ENCODE results near the gene IFI27L1. TPM values are rescaled to one million over a fixed set of nuclear protein-coding genes. Genes with fewer than 3 reads are reported as not detected.

IFI27L1 gene
- total RNA-seq, 2 donors from 2014 or later, result 11.1 to 138 TPM

DNA sequence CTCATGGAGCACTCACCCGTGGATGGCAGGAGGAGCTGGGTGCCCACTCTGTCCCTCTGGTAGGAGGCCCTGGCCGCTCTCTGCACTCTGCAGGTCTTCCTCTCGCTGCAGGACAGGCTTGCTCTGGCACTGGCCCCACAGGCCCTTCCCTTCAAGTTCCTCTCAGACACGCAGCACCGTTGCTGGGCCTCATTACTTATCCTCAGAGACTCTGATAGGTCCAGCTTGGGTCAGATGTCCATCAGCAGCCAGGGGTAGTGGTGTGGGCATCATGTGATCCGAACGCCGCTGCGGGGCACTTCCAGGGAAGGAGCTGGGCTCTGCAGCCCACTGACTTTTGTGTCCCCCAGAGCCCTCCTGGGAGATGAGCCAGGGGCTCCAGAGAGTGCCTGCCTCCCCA is 43.2 kb upstream of the IFI27L1 start:
- WGBS, result 99% methylated on average over 9 of the region's 9 CpGs
- Histone ChIP-seq H3K4me3 (no peak overlapping the region), H3K27ac (no peak overlapping the region), H3K9me3 (no peaks in the 10 kb centered on the region), H3K4me1 (replicated peaks) (no peaks in the 10 kb centered on the region), H3K27me3 (replicated peaks; ENCODE audit: insufficient read depth) (no peaks in the 10 kb centered on the region), H3K36me3 (no peaks in the 10 kb centered on the region)
- no peak for TF ChIP-seq POLR2A (IDR thresholded peaks at IDR 0.05)
- TF ChIP-seq POLR2AphosphoS5 (IDR thresholded peaks at IDR 0.05), result no peak
- TF ChIP-seq, protein P1, sequence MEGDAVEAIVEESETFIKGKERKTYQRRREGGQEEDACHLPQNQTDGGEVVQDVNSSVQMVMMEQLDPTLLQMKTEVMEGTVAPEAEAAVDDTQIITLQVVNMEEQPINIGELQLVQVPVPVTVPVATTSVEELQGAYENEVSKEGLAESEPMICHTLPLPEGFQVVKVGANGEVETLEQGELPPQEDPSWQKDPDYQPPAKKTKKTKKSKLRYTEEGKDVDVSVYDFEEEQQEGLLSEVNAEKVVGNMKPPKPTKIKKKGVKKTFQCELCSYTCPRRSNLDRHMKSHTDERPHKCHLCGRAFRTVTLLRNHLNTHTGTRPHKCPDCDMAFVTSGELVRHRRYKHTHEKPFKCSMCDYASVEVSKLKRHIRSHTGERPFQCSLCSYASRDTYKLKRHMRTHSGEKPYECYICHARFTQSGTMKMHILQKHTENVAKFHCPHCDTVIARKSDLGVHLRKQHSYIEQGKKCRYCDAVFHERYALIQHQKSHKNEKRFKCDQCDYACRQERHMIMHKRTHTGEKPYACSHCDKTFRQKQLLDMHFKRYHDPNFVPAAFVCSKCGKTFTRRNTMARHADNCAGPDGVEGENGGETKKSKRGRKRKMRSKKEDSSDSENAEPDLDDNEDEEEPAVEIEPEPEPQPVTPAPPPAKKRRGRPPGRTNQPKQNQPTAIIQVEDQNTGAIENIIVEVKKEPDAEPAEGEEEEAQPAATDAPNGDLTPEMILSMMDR (IDR thresholded peaks at IDR 0.05), result no peak
- DNase-seq (ENCODE audit: low spot score), result no peak
- intact Hi-C loops (cut with DNase I), result loop anchor here (2.0 kb wide), 1 partner anchor 99 kb away; no protein-coding TSS in a partner anchor

DNA sequence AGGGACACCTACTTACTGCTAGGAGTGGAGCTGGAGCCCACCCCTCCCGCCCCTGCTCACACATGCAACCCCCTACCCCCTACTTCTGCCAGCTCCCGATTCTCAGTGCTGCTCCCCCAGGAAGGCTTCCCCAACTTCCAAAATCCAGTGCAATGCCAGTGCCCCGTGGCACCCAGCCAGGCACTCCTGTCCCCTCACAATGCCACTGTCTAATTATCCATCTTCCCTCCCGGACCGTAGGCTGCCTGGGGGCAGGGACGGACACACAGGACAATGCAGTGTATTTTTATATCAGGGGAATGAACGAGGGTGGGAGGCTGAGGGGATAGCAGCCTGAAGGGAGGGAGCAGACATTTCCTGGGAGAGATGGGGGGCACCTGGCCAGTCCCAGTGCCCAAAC is 42.6 kb upstream of the IFI27L1 start:
- H3K4me1 ChIP-seq (replicated peaks), result no peaks in the 10 kb centered on the region
- 81% methylated on average over 7 of the region's 7 CpGs for WGBS
- H3K4me3 ChIP-seq, result no peak overlapping the region
- intact Hi-C loops (cut with DNase I), result no loop called here
- no peaks in the 10 kb centered on the region for H3K36me3 ChIP-seq
- no peak overlapping the region for H3K27ac ChIP-seq
- H3K27me3 ChIP-seq (replicated peaks; ENCODE audit: insufficient read depth), result no peaks in the 10 kb centered on the region
- DNase-seq (ENCODE audit: low spot score), result no peak
- H3K9me3 ChIP-seq, result no peaks in the 10 kb centered on the region
- TF ChIP-seq POLR2A (IDR thresholded peaks at IDR 0.05), result no peak
- TF ChIP-seq, protein P1 (IDR thresholded peaks at IDR 0.05), result no peak
- no peak for TF ChIP-seq POLR2AphosphoS5 (IDR thresholded peaks at IDR 0.05)

- no peak for DNase-seq (ENCODE audit: low spot score)
- no peak overlapping the region for H3K27ac ChIP-seq
- H3K27me3 ChIP-seq (replicated peaks; ENCODE audit: insufficient read depth), result no peaks in the 10 kb centered on the region
- H3K4me3 ChIP-seq, result no peak overlapping the region
- intact Hi-C loops (cut with DNase I), result no loop called here
- H3K4me1 ChIP-seq (replicated peaks), result no peaks in the 10 kb centered on the region
- TF ChIP-seq, protein P1 (IDR thresholded peaks at IDR 0.05), result no peak
- TF ChIP-seq POLR2A (IDR thresholded peaks at IDR 0.05) (no peak), POLR2AphosphoS5 (IDR thresholded peaks at IDR 0.05) (no peak)
- H3K9me3 ChIP-seq, result no peaks in the 10 kb centered on the region
- no peaks in the 10 kb centered on the region for H3K36me3 ChIP-seq
- WGBS, result 94% methylated on average over 11 of the region's 11 CpGs
Observed at GRCh38 chr14:94038921-94039629, 42.0 kb upstream of the IFI27L1 start.

DNA sequence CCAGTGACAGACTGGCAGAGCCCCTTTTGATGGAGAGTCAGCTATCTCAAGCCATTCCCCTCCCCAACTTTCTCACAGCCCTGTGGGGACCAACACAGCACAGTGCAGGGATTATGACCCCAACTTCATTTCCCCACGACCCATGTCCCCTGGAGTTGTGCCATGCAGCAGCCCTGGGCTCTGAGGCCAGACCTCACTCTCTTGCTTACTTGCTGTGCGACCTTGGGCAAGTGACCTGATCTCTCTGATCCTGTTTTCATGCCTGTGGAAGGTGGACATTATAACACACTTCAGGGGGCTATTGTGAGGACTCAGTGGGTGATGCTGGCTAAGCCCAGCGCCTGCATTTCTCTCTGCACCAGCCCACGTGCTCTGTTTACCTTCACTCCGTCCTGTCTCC is 40.9 kb upstream of the IFI27L1 start:
- intact Hi-C loops (cut with DNase I), result no loop called here
- Histone ChIP-seq H3K36me3 (no peaks in the 10 kb centered on the region), H3K27ac (no peak overlapping the region), H3K9me3 (no peaks in the 10 kb centered on the region), H3K27me3 (replicated peaks; ENCODE audit: insufficient read depth) (no peaks in the 10 kb centered on the region), H3K4me1 (replicated peaks) (no peaks in the 10 kb centered on the region), H3K4me3 (no peak overlapping the region)
- no peak for DNase-seq (ENCODE audit: low spot score)
- TF ChIP-seq, protein P1 (IDR thresholded peaks at IDR 0.05), result no peak
- TF ChIP-seq POLR2AphosphoS5 (IDR thresholded peaks at IDR 0.05), result no peak
- TF ChIP-seq POLR2A (IDR thresholded peaks at IDR 0.05), result no peak
- 86% methylated on average over 5 of the region's 5 CpGs for WGBS

DNA sequence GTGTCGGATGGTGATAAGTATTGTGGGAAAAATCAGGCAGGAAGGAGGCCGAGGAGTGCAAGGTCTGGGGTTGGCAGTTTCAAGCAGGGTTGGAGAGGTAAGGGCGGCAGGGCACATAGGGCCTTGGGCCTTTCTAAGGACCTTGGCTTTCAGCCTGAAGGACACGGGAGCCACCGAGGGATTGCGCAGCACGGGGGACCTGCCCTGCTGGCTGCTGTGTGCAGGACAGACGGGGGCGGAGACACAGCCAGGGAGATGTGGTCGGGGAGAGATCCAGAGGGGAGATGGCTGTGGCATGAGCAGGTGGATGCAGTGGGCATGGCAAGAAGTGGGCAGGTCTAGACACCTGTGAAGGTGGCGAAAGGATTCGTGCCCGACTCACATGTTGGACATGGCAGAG is 40.3 kb upstream of the IFI27L1 start:
- intact Hi-C loops (cut with DNase I), result no loop called here
- H3K9me3 ChIP-seq, result no peaks in the 10 kb centered on the region
- no peaks in the 10 kb centered on the region for H3K4me1 ChIP-seq (replicated peaks)
- H3K36me3 ChIP-seq, result no peaks in the 10 kb centered on the region
- no peaks in the 10 kb centered on the region for H3K27me3 ChIP-seq (replicated peaks; ENCODE audit: insufficient read depth)
- no peak for DNase-seq (ENCODE audit: low spot score)
- no peak for TF ChIP-seq POLR2AphosphoS5 (IDR thresholded peaks at IDR 0.05)
- no peak for TF ChIP-seq POLR2A (IDR thresholded peaks at IDR 0.05)
- TF ChIP-seq, protein P1 (IDR thresholded peaks at IDR 0.05), result no peak
- 87% methylated on average over 13 of the region's 13 CpGs for WGBS
- no peak overlapping the region for H3K27ac ChIP-seq
- no peak overlapping the region for H3K4me3 ChIP-seq
